Neural cell (in vitro differentiated cells): ENCODE results near the gene SHISA9.

Experiments used
- POLR2AphosphoS5 ChIP-seq: IDR thresholded peaks from 2 replicates; pipeline ENCODE4 v1.6.1; 2012
- TF ChIP-seq, protein P1 (sequence below): fragments of 450-650 bp; IDR thresholded peaks from 2 replicates; pipeline ENCODE4 v1.5.1; 2014; ENCODE audit warnings: antibody characterized with exemption, mild to moderate bottlenecking, moderate library complexity; ENCODE audit not compliant: poor library complexity, severe bottlenecking

DNA sequence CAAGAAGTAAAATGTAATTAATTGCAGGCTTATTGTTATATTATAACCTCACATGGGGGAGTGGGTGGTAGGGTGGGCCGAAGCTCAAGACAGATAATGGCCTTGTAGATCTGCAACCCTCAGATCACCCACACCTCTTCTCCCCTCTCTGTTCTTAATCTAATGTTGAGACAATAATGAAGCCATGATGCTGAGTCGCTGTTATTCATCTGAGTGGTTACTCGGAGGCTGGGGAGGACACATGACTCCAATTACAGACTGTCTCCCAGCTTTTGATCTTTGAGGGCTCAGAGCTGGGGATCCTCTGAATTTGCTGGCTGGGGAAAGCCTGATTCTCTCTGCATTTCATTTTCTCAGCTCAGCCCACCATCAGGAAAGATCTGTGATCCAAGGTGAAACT is 275.3 kb downstream of the SHISA9 start:
- TF ChIP-seq, protein P1, sequence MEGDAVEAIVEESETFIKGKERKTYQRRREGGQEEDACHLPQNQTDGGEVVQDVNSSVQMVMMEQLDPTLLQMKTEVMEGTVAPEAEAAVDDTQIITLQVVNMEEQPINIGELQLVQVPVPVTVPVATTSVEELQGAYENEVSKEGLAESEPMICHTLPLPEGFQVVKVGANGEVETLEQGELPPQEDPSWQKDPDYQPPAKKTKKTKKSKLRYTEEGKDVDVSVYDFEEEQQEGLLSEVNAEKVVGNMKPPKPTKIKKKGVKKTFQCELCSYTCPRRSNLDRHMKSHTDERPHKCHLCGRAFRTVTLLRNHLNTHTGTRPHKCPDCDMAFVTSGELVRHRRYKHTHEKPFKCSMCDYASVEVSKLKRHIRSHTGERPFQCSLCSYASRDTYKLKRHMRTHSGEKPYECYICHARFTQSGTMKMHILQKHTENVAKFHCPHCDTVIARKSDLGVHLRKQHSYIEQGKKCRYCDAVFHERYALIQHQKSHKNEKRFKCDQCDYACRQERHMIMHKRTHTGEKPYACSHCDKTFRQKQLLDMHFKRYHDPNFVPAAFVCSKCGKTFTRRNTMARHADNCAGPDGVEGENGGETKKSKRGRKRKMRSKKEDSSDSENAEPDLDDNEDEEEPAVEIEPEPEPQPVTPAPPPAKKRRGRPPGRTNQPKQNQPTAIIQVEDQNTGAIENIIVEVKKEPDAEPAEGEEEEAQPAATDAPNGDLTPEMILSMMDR, result no peak
- TF ChIP-seq POLR2AphosphoS5, result no peak
